Neural progenitor cell (in vitro differentiated cells): ENCODE data around the gene SLC24A4. TPM values are rescaled to one million over a fixed set of nuclear protein-coding genes. Genes with fewer than 3 reads are reported as not detected.
"Not testable (repeated sequence)": the region's sequence is repeated elsewhere in the genome, so short reads cannot be mapped to it uniquely, and the experiment has no call there.

Experiments
- DNase-seq: peaks from one replicate; pipeline ENCODE4 v3.0.0-alpha.2; 2016; ENCODE audit warnings: low spot score
- H2AFZ ChIP-seq: fragments of 200-600 bp; sonication (generic); replicated peaks from 2 replicates; pipeline ENCODE4 v1.6.1; 2016; ENCODE audit warnings: antibody characterized with exemption
- H3F3A ChIP-seq: fragments of 200-600 bp; sonication (generic); 2 replicates; pipeline ENCODE4 v1.6.1; 2016; ENCODE audit warnings: antibody characterized with exemption, low read depth
- H3K27ac ChIP-seq: fragments of 200-600 bp; sonication (generic); 2 replicates; pipeline ENCODE4 v1.5.1; 2016; ENCODE audit warnings: mild to moderate bottlenecking
- H3K27me3 ChIP-seq: fragments of 200-600 bp; sonication (generic); 2 replicates; pipeline ENCODE4 v1.6.1; 2016; ENCODE audit warnings: mild to moderate bottlenecking, moderate library complexity
- H3K36me3 ChIP-seq: fragments of 200-600 bp; sonication (generic); 2 replicates; pipeline ENCODE4 v1.5.1; 2016
- H3K4me1 ChIP-seq: fragments of 200-600 bp; sonication (generic); 2 replicates; pipeline ENCODE4 v1.6.1; 2016; ENCODE audit warnings: mixed run types
- H3K4me2 ChIP-seq: fragments of 200-600 bp; sonication (generic); 2 replicates; pipeline ENCODE4 v1.6.1; 2016
- H3K4me3 ChIP-seq: fragments of 200-600 bp; sonication (generic); 2 replicates; pipeline ENCODE4 v1.5.1; 2016
- H3K79me2 ChIP-seq: fragments of 200-600 bp; sonication (generic); 2 replicates; pipeline ENCODE4 v1.6.1; 2016; ENCODE audit warnings: low read depth
- H3K9ac ChIP-seq: fragments of 200-600 bp; sonication (generic); 2 replicates; pipeline ENCODE4 v1.6.1; 2016
- H3K9me3 ChIP-seq: fragments of 200-600 bp; sonication (generic); 2 replicates; pipeline ENCODE4 v1.5.1; 2016; ENCODE audit warnings: low read depth
- H4K20me1 ChIP-seq: fragments of 200-600 bp; sonication (generic); 2 replicates; pipeline ENCODE4 v1.6.1; 2016; ENCODE audit warnings: low read depth
- H3K27ac Mint-ChIP-seq: 3 replicates; pipeline ENCODE4 v1.8.0; 2021; ENCODE audit warnings: mixed read lengths
- H3K27me3 Mint-ChIP-seq: 2 replicates; pipeline ENCODE4 v1.8.0; 2022; ENCODE audit warnings: low read depth, mild to moderate bottlenecking, inconsistent platforms, moderate library complexity, mixed read lengths; ENCODE audit not compliant: insufficient read depth
- H3K36me3 Mint-ChIP-seq: 3 replicates; pipeline ENCODE4 v1.8.0; 2021; ENCODE audit warnings: mixed read lengths
- H3K4me1 Mint-ChIP-seq: 3 replicates; pipeline ENCODE4 v1.8.0; 2021; ENCODE audit warnings: mixed read lengths
- H3K4me3 Mint-ChIP-seq: 3 replicates; pipeline ENCODE4 v1.8.0; 2021; ENCODE audit warnings: mild to moderate bottlenecking, moderate library complexity, mixed read lengths
- H3K9me3 Mint-ChIP-seq: 3 replicates; pipeline ENCODE4 v1.8.0; 2020; ENCODE audit warnings: mixed read lengths
- CTCF ChIP-seq: fragments of 200-600 bp; sonication (generic); IDR thresholded peaks from 2 replicates; pipeline ENCODE4 v1.5.1; 2017; ENCODE audit warnings: antibody characterized with exemption, mild to moderate bottlenecking
- EZH2 ChIP-seq: fragments of 200-600 bp; sonication (generic); IDR thresholded peaks from 2 replicates; pipeline ENCODE4 v1.6.1; 2017; ENCODE audit warnings: antibody characterized with exemption, mild to moderate bottlenecking, moderate library complexity
- EZH2phosphoT487 ChIP-seq: fragments of 200-600 bp; sonication (generic); IDR thresholded peaks from 2 replicates; pipeline ENCODE4 v1.6.1; 2017; ENCODE audit warnings: antibody characterized with exemption
- total RNA-seq: library from RNA; depleted of rRNA; stranded (reverse); fragments of >200 nt; gene quantifications from 2 replicates; pipeline ENCODE4 v1.2.3, GENCODE V29; 2015; ENCODE audit warnings: low replicate concordance

SLC24A4 gene
- total RNA-seq, 1 donor from 2014 or later = 0.73 TPM

DNA sequence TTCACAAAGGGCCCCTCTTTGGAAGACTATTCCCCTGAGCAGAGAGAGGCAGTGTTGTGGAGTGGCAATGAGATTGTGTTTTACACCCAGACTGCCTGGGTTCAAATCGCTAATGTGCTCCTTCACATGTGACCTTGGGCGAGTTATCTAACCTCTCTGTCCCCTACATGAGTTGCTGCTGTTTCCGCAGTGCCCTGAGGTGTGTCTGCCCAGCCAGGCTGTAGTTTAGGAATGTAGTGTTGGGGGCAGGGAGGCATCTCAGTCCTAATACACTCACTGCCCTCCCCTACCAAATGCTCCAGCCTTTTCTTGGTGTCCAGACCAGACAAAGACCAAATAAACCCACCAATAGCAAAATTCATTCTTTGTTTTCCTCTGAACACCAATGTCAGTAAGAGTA lies 78.6 kb downstream of the SLC24A4 start:
- Mint-ChIP-seq H3K4me3 (no peak overlapping the region), H3K27me3 (peaks cover 5% of the 10 kb centered on the region), H3K9me3 (peaks cover 14% of the 10 kb centered on the region), H3K36me3 (peaks cover 3% of the 10 kb centered on the region), H3K27ac (no peak overlapping the region), H3K4me1 (peaks cover 28% of the 10 kb centered on the region)
- Histone ChIP-seq H3K79me2 (no peaks in the 10 kb centered on the region), H4K20me1 (no peaks in the 10 kb centered on the region), H3K4me3 (no peak overlapping the region), H3K4me2 (no peak overlapping the region), H3K27ac (no peak overlapping the region), H3K27me3 (no peaks in the 10 kb centered on the region), H3K9me3 (no peaks in the 10 kb centered on the region), H3K9ac (no peak overlapping the region), H3F3A (no peaks in the 10 kb centered on the region), H3K36me3 (no peaks in the 10 kb centered on the region), H2AFZ (no peak overlapping the region), H3K4me1 (peaks cover 15% of the 10 kb centered on the region)
- no peak for DNase-seq
- TF ChIP-seq EZH2 (no peak), CTCF (no peak), EZH2phosphoT487 (no peak)

DNA sequence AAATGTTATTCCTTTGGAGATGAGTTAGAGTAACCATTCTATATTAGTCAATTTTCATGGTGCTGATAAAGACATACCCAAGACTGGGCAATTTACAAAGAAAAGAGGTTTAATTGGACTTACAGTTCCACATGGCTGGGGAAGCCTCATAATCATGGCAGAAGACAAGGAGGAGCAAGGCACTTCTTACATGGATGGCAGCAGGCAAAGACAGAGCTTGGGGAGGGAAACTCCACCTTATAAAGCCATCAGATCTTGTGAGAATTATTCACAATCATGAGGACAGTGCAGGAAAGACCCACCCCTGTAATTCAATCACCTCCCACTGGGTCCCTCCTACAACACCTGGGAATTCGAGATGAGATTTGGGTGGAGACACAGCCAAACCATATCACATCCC lies 79.5 kb downstream of the SLC24A4 start:
- Mint-ChIP-seq H3K9me3 (peaks cover 20% of the 10 kb centered on the region), H3K4me1 (peaks cover 20% of the 10 kb centered on the region)
- not testable (repeated sequence) for H3K4me2 ChIP-seq, H4K20me1 ChIP-seq, H2AFZ ChIP-seq, H3K79me2 ChIP-seq, H3K36me3 ChIP-seq, H3K36me3 Mint-ChIP-seq, H3K9ac ChIP-seq, H3K9me3 ChIP-seq, H3K27ac ChIP-seq, DNase-seq, H3K4me3 Mint-ChIP-seq, H3K27me3 ChIP-seq, H3F3A ChIP-seq, H3K27ac Mint-ChIP-seq, H3K4me3 ChIP-seq, H3K27me3 Mint-ChIP-seq
- H3K4me1 ChIP-seq = peaks cover 15% of the 10 kb centered on the region

DNA sequence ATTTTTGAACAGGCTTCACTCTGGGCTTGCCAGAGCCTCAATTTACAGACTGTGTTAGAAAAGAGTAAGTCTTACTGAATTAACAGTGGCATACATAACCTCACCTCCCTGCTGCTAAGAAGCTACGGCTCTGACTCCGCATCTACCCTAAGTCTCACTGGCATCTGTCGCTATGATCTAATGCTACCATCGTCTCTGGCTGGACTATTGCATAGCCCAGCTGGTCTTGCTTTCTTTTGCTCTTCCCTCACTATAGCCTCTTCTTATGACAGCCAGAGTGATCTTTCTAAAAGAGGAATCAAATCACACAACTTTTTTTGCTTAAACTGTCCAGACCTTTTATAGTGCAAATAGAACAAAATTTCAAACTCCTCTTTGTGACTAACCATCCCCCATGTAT lies 81.1 kb downstream of the SLC24A4 start:
- H3F3A ChIP-seq = no peaks in the 10 kb centered on the region
- no peak overlapping the region for H2AFZ ChIP-seq
- no peak for DNase-seq
- no peak overlapping the region for H3K27ac ChIP-seq
- no peaks in the 10 kb centered on the region for H3K36me3 ChIP-seq
- TF ChIP-seq EZH2 (no peak), CTCF (no peak), EZH2phosphoT487 (no peak)
- no peak overlapping the region for H3K27ac Mint-ChIP-seq
- H3K4me2 ChIP-seq = no peak overlapping the region
- H3K4me1 ChIP-seq = peaks cover 2% of the 10 kb centered on the region
- H3K9me3 Mint-ChIP-seq = peaks cover 20% of the 10 kb centered on the region
- no peak overlapping the region for H3K4me3 Mint-ChIP-seq
- H3K9me3 ChIP-seq = no peaks in the 10 kb centered on the region
- peaks cover 10% of the 10 kb centered on the region for H3K4me1 Mint-ChIP-seq
- no peaks in the 10 kb centered on the region for H3K79me2 ChIP-seq
- H3K4me3 ChIP-seq = no peak overlapping the region
- no peaks in the 10 kb centered on the region for H4K20me1 ChIP-seq
- H3K27me3 ChIP-seq = no peaks in the 10 kb centered on the region
- H3K36me3 Mint-ChIP-seq = peaks cover 5% of the 10 kb centered on the region
- no peak overlapping the region for H3K9ac ChIP-seq
- peaks cover 2% of the 10 kb centered on the region for H3K27me3 Mint-ChIP-seq

DNA sequence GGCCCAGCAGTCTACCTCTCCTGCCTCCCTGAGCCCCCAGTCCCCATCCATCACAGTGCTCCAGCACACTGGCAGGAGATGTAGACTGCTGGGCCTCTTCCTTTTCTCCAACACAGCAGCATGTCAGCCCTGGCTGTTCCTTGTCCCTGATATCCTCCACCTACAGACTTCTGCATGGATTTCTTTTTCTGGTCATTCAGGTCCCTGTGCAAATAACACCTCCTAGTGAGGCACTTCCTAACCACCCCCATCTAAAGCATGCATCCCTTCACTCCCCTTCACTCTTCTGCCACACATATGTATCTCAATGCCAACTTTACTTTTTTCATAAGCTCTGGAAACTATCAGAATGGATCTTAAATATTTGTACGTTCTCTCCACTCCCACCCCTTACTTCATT lies 81.5 kb downstream of the SLC24A4 start:
- TF ChIP-seq EZH2phosphoT487 (no peak), EZH2 (no peak), CTCF (no peak)
- H3K79me2 ChIP-seq = no peaks in the 10 kb centered on the region

More for the DNA sequence above, 81.5 kb downstream of the SLC24A4 start:
- no peak overlapping the region for H3K27ac ChIP-seq
- H3K4me3 Mint-ChIP-seq = no peak overlapping the region
- H3K27ac Mint-ChIP-seq = no peak overlapping the region
- H3K4me2 ChIP-seq = no peak overlapping the region
- no peaks in the 10 kb centered on the region for H3K27me3 ChIP-seq
- H3K4me3 ChIP-seq = no peak overlapping the region
- H3K4me1 ChIP-seq = no peaks in the 10 kb centered on the region
- H3K36me3 ChIP-seq = no peaks in the 10 kb centered on the region
- no peak overlapping the region for H2AFZ ChIP-seq
- H3K4me1 Mint-ChIP-seq = peaks cover 9% of the 10 kb centered on the region
- peaks cover 5% of the 10 kb centered on the region for H3K36me3 Mint-ChIP-seq
- peaks cover 2% of the 10 kb centered on the region for H3K27me3 Mint-ChIP-seq
- no peaks in the 10 kb centered on the region for H3K9me3 ChIP-seq
- H4K20me1 ChIP-seq = no peaks in the 10 kb centered on the region
- H3F3A ChIP-seq = no peaks in the 10 kb centered on the region
- H3K9ac ChIP-seq = no peak overlapping the region
- peaks cover 20% of the 10 kb centered on the region for H3K9me3 Mint-ChIP-seq
- no peak for DNase-seq
